GM13976 (cell line): ENCODE data around the gene CACNA1H.
"Not testable (repeated sequence)": the region's sequence is repeated elsewhere in the genome, so short reads cannot be mapped to it uniquely, and the experiment has no call there.

ENCODE experiments used
- DNase-seq: peaks from one replicate; pipeline ENCODE4 v3.0.0; 2012; ENCODE audit warnings: low spot score
- in situ Hi-C: fragments of 300-500 bp; cut with MboI; formaldehyde crosslinking; loops from one replicate; pipeline ENCODE4 v1.12.0; 2022; ENCODE audit warnings: low sequenced_read_pairs, mixed read lengths, inconsistent platforms; ENCODE audit not compliant: unreplicated experiment
- TF ChIP-seq, protein P1 (sequence below): IDR thresholded peaks from 2 replicates; pipeline ENCODE4 v1.5.1; 2012; ENCODE audit warnings: borderline replicate concordance, mild to moderate bottlenecking; ENCODE audit not compliant: insufficient read depth; ENCODE audit errors: extremely low read depth, missing control alignments, control extremely low read depth

CACNA1H gene

DNA sequence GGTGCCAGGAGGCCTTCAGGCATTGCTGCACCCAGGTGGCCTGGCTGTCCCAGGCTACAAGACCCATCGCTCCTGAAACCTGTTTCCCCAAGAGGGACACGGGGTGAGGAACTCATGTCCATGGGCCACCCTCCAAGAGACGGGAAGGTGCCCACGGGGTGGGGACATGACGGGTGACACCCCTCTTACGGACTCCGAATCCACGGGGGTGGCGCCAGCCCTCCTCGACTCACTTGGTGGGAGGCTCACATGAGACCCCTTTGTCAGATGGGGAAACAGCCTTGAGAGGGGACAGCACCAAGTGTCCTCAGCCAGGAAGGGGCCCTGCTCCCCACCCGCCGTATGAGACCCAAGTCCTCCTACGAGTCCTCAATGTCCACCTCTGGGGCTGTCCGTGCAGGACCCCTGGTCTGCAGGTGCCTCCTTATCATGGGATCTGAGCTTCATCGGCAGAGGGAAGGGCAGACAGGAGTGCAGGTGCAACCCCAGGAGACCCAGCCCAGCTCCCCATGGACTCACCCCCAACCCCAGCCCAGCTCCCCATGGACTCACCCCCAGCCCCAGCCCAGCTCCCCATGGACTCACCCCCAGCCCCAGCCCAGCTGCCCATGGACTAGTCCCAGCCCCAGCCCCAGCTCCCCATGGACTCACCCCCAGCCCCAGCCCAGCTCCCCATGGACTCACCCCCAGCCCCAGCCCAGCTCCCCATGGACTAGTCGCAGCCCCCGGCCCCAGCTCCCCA lies 77.7 kb downstream of the CACNA1H start:
- DNase-seq, in situ Hi-C loops: not testable (repeated sequence)

DNA sequence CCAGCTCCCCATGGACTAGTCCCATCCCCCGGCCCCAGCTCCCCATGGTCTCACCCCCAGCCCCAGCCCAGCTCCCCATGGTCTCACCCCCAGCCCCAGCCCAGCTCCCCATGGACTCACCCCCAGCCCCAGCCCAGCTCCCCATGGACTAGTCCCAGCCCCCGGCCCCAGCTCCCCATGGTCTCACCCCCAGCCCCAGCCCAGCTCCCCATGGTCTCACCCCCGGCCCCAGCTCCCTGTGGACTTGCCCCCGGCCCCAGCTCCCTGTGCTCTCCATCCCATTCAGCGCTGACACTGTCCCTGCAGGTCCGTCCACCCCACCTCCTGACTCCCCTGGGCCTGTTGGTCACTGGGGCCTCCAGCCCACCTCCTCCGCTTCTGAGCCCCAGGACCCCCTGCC lies 78.4 kb downstream of the CACNA1H start:
- in situ Hi-C loops, DNase-seq: not testable (repeated sequence)

- in situ Hi-C loops = not testable (repeated sequence)
These were observed 79.3 kb downstream of the CACNA1H start for GRCh38 chr16:1232049-1232748.

GRCh38 chr16:1236659-1237058 lies 83.8 kb downstream of the CACNA1H start:
- DNase-seq, in situ Hi-C loops: not testable (repeated sequence)

More at GRCh38 chr16:1232049-1232748, 79.3 kb downstream of the CACNA1H start:
- DNase-seq = not testable (repeated sequence)

- TF ChIP-seq, protein P1, sequence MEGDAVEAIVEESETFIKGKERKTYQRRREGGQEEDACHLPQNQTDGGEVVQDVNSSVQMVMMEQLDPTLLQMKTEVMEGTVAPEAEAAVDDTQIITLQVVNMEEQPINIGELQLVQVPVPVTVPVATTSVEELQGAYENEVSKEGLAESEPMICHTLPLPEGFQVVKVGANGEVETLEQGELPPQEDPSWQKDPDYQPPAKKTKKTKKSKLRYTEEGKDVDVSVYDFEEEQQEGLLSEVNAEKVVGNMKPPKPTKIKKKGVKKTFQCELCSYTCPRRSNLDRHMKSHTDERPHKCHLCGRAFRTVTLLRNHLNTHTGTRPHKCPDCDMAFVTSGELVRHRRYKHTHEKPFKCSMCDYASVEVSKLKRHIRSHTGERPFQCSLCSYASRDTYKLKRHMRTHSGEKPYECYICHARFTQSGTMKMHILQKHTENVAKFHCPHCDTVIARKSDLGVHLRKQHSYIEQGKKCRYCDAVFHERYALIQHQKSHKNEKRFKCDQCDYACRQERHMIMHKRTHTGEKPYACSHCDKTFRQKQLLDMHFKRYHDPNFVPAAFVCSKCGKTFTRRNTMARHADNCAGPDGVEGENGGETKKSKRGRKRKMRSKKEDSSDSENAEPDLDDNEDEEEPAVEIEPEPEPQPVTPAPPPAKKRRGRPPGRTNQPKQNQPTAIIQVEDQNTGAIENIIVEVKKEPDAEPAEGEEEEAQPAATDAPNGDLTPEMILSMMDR = no peak
- in situ Hi-C loops = no loop called here
- no peak for DNase-seq
These were observed 85.1 kb downstream of the CACNA1H start for GRCh38 chr16:1237990-1238389.

DNA sequence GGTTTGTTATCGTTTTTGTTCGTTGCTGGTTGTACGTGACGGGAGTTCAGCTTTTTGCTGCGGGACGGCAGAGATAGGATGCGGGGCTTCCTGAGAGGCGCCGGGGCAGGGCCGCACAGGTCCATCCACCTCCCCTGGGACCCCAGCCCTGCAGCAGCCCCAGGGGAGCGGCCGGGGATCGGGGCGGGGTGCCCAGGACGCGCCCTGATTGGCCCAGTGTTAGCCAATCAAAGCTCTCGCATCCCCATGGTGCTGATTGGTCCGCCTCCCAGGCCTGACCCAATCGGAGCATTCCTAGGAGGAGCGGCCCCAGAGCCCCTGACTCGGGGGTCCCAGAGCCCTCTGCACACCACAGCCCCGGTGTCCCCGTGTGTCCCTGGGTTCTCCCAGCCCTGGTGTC lies 86.0 kb downstream of the CACNA1H start:
- DNase-seq, in situ Hi-C loops: not testable (repeated sequence)

DNA sequence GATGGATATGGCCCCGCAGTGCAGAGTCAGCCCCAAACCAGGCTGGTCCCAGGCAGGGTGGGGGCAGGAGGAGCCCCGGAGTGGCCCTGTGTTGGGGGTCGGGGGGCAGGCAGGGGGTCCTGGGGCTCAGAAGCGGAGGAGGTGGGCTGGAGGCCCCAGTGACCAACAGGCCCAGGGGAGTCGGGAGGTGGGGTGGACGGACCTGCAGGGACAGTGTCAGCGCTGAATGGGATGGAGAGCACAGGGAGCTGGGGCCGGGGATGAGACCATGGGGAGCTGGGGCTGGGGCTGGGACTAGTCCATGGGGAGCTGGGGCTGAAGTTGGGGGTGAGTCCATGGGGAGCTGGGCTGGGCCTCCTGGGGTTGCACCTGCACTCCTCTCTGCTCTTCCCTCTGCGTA lies 86.7 kb downstream of the CACNA1H start:
- in situ Hi-C loops, DNase-seq: not testable (repeated sequence)

DNA sequence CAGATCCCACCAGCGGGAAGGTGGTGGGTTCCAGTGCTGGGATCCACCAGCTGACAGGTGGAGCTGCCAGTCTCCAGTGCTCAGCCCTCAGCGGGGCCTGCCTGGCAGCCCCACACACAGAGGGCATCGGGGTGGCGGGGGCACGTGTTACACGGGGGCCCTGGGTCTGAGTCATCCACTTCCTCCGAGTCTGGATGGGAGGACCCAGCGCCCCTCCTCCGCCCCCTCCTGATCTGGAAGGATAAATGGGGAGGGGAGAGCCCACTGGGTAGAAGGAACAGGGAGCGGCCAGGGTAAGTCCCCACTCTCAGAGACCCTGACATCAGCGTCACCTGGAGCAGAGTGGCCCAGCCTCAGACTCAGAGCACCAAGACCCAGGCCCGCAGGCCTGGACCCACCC lies 87.5 kb downstream of the CACNA1H start, which contains the start of gene TPSAB1:
Gene TPSAB1, plus strand, starts transcription at position 270 of the 400 bp plus-strand sequence. CDS start 234 bp downstream, outside the sequence.
- DNase-seq, in situ Hi-C loops: not testable (repeated sequence)

- in situ Hi-C loops, DNase-seq: not testable (repeated sequence)
These were observed 88.2 kb downstream of the CACNA1H start for GRCh38 chr16:1241081-1241480.

GRCh38 chr16:1243363-1243762 lies 90.5 kb downstream of the CACNA1H start:
- in situ Hi-C loops, DNase-seq: not testable (repeated sequence)

GRCh38 chr16:1243907-1244850 lies 91.3 kb downstream of the CACNA1H start:
- in situ Hi-C loops, DNase-seq: not testable (repeated sequence)

GRCh38 chr16:1244881-1245280 lies 92.0 kb downstream of the CACNA1H start:
- no peak for DNase-seq
- in situ Hi-C loops = no loop called here

More at GRCh38 chr16:1244881-1245280, 92.0 kb downstream of the CACNA1H start:
- TF ChIP-seq, protein P1 = no peak
